Left ventricle myocardium superior (tissue), 1 donor: ENCODE results near the gene SNUPN. TPM values are rescaled to one million over a fixed set of nuclear protein-coding genes. Genes with fewer than 3 reads are reported as not detected.

Experiments
- ATAC-seq: fragments of 200-7000 bp; cut with Tn5 transposase; one replicate; pipeline ENCODE4 v1.9.1; 2020; ENCODE audit warnings: mild to moderate bottlenecking, moderate library complexity
- DNase-seq: peaks from one replicate; pipeline ENCODE4 v3.0.0-alpha.2; 2020
- intact Hi-C: fragments of 100-400 bp; cut with micrococcal nuclease; formaldehyde crosslinking; loops from one replicate; pipeline ENCODE4 v1.11.0; 2022
- total RNA-seq: library from RNA; stranded (reverse); fragmentation: NEBNext Ultra II Directional; extraction: Animal tissue kit (Norgen Biotek cat#: 25700); gene quantifications from one replicate; pipeline ENCODE4 v1.2.1, GENCODE V29; 2021
- donor health status: DM: no; HTN: yes; CAD: no; lungs with severe emphysema.

Gene SNUPN
- total RNA-seq, 1 donor from 2014 or later: 18.1 TPM

DNA sequence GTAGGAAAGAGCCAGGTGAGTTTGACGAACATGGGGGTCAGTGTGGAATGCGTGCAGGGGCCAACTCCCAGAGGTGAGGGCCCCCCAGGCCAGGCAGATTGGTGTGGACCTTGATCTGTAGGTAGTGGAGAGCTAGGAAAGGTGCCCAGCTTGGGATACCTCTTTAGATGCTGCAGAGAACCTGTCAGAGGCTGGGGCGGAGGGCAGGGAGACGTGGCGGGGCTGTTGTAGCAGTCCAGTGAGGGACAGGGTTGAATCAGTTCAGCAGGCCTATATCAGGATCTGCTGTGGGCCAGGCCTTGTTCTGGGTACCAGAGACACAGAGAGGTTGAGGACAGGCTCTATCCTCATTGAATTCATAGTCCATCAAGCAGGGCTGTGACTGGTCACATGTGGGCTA is 30.8 kb upstream of the SNUPN start:
- DNase-seq (no peak), ATAC-seq (no peak)
- intact Hi-C loops: no loop called here

DNA sequence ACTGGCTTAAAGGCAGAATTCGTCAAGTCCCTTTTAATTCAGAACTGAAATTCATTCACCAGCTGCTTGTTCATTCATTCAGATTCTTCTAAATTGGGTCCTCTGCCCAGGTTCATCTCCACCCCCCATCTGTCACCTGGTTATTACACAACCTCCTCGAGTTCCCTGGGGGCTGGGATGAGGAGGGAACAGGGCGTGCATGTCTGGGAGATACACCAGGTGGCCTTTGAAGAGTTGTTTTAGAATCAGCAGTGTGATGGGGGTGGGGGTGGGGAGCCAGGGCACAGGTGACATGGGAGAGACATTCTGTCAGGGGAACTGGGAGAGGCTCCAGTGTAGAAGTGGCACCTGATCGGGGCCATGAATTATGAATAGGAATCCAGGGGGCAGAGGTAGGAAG is 30.4 kb upstream of the SNUPN start:
- intact Hi-C loops: no loop called here
- no peak for ATAC-seq
- DNase-seq: no peak

DNA sequence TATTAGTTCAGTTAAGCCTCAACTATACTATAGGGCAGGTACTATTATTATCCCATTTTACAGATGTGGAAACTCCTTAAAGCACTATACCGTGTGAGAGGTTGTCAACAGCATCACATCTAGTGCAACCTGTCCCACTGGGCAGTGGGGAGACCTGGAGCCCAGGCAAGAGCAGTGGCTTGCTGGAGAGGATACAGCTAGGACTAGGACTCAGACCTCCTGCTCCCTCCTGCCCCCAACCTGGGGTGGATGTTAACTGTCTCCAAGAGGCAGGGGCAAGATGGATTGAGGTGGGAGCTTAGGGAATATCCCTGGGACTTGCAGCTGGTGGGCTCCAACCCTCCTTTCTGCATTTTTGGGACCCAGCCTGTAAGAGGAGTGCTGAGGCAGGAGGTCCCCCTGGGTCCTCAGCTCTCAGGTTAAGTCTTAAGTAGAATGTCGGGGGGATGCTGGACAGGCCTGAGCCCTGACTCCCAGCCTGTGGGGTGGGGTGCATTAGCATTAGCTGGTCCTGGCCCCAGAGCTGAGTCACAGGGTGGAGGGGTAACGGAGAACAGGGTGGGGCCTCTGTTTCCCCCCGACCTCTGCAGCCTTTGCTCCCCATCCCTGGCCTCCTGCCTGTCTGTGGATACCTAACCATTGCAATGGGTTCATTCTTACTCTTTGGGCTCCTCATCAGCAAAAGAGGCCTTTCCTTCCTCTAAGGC is 28.8 kb upstream of the SNUPN start:
- no peak for ATAC-seq
- intact Hi-C loops: no loop called here
- no peak for DNase-seq

GRCh38 chr15:75653347-75653913 is 27.9 kb upstream of the SNUPN start:
- ATAC-seq (no peak), DNase-seq (peak; percentile 15)
- intact Hi-C loops: no loop called here

GRCh38 chr15:75651810-75652543 is 26.5 kb upstream of the SNUPN start:
- no peak for ATAC-seq
- intact Hi-C loops: no loop called here
- no peak for DNase-seq

GRCh38 chr15:75650908-75651809 is 25.6 kb upstream of the SNUPN start:
- peak; percentile 8 for ATAC-seq
- DNase-seq: peak; percentile 72
- intact Hi-C loops: no loop called here

GRCh38 chr15:75649848-75650247 is 24.3 kb upstream of the SNUPN start:
- ATAC-seq (no peak), DNase-seq (no peak)
- intact Hi-C loops: no loop called here

DNA sequence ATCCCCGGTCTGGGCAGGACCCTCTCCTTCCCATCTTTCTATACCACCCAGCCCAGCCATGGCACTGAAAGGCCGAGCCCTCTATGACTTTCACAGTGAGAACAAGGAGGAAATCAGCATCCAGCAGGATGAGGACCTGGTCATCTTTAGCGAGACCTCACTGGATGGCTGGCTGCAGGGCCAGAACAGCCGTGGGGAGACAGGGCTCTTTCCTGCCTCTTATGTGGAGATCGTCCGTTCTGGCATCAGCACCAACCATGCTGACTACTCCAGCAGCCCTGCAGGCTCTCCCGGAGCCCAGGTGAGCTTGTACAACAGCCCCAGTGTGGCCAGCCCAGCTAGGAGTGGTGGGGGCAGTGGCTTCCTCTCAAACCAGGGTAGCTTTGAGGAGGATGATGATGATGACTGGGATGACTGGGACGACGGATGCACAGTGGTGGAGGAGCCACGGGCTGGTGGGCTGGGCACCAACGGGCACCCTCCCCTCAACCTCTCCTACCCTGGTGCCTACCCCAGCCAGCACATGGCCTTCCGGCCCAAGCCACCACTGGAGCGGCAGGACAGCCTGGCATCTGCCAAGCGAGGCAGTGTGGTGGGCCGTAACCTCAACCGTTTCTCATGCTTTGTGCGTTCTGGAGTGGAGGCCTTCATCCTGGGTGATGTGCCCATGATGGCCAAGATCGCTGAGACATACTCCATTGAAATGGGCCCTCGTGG is 23.7 kb upstream of the SNUPN start:
- DNase-seq (no peak), ATAC-seq (no peak)
- intact Hi-C loops: no loop called here

- peak; percentile 47 for ATAC-seq
- DNase-seq: peak; percentile 58
- intact Hi-C loops: no loop called here
Observed at GRCh38 chr15:75648156-75649000, 22.9 kb upstream of the SNUPN start.

GRCh38 chr15:75647370-75648155 is 22.0 kb upstream of the SNUPN start, which contains the start of gene SNX33:
Gene SNX33, plus strand, starts transcription at chr15:75647912. Its CDS starts 1,191 bp downstream, at chr15:75649103.
- DNase-seq (peak; percentile 90), ATAC-seq (peak; percentile 89)
- intact Hi-C loops: no loop called here

- DNase-seq (peak; percentile 71), ATAC-seq (peak; percentile 30)
- intact Hi-C loops: no loop called here
Observed at GRCh38 chr15:75646944-75647364, 21.4 kb upstream of the SNUPN start.

DNA sequence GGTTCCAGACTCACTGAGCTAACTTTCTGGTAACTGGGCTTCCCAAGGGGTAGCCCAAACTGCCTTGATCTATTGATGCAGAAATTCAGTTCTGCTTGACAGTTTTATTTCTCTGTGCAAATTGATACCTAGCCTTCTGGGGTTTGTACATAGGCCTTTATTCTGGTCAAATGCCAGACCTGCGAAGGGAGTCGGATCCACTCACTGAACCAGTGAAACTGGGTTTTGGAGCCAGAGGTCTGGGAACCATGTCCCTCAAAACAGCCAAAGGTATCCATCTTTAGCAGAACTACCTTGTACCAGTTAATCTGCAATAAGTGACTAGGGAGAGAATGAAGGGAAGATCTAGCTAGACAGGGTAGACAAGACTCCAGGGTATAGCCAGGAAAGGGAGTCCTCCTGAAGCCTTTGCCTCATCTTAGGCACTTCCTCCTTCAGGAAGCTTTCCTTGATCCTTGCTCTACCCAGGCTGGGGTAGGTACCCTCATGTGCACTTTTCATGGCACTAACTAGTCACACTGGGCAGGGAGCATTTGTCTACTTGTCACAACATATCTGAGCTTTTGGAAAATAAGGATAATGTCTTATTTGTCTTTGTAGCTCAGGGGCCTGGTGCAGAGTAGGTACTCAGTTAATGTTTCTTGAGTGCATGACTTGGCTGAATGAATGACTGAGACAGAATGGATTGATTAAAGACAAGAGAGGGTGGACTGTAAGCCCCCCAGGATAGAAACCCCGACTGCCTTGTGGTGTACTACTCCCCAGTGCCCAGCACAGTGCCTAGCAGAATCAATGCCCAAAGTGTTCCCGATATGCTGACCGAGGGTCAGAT is 20.8 kb upstream of the SNUPN start:
- ATAC-seq: no peak
- no peak for DNase-seq
- intact Hi-C loops: no loop called here

- DNase-seq (no peak), ATAC-seq (no peak)
- intact Hi-C loops: no loop called here
Observed at GRCh38 chr15:75644376-75644775, 18.9 kb upstream of the SNUPN start.

GRCh38 chr15:75641603-75642002 is 16.1 kb upstream of the SNUPN start:
- no peak for ATAC-seq
- intact Hi-C loops: no loop called here

DNA sequence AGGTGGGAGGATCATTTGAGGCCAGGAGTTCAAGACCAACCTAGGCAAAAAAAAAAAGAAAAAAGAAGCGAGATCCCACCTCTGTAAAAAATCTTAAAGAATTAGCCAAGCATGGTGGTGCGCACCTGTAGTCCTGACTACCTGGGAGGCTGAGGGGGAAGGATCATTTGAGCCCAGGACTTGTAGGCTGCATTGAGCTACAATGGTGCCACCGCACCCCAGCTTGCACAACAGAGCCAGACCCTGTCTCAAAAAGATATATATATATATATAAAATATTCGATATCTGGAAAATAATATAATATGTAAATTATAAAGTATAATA is 15.6 kb upstream of the SNUPN start:
- DNase-seq: peak; percentile 16
- intact Hi-C loops: no loop called here
- no peak for ATAC-seq

More at GRCh38 chr15:75641603-75642002, 16.1 kb upstream of the SNUPN start:
- DNase-seq: no peak

DNA sequence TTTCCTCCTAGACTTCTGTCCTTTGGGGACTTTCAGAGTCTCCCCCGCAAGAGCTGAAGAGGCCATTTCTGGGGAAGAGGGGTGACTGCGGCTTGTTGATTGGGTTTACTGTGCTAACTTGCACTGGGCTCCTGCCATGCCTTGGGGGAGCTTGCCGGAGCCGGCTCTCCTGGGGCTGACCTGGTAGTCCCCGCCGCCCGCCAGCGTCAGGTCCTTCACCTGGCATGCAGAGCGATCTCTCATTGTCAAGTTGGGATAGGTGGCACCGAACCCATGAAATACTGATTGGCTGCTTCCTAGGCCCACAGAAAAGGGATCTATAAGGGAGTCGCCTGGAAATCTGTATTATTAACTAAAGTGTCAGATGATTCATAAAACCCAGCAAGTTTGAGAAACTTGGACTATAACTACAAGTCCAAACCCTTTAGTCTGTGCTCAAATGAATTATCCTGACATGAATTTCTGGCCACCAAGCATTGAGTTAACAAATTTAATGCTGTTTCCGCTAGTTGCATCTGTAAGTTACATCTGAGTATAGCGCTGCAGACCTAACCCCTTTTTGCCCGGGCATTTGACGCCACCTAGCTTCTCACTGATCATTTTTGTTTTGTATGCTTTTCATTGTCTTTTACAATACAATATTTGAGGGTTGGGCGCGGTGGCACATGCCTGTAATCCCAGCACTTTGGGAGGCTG is 15.1 kb upstream of the SNUPN start:
- peak; percentile 38 for ATAC-seq
- intact Hi-C loops: no loop called here
- DNase-seq: no peak
